Pancreas (tissue), 10 donors: ENCODE data around the gene INSL3. TPM values are rescaled to one million over a fixed set of nuclear protein-coding genes. Genes with fewer than 3 reads are reported as not detected.

Experiments
- ATAC-seq, 4 donors: fragments of 200-7000 bp; cut with Tn5 transposase; one replicate each; pipeline versions ENCODE4 v1.8.0 to v1.9.1; 2020; ENCODE audit warnings: mild to moderate bottlenecking in 4 of 4, moderate library complexity in 4 of 4
- DNase-seq, 6 donors: peaks; one replicate each; pipeline ENCODE4 v3.0.0-alpha.2; 2020
- FAIRE-seq: peaks from 2 replicates; lab custom pipeline; 2012; peaks lifted over from hg19 to GRCh38; lab: Jason Lieb, UNC
- H3K27ac ChIP-seq, 4 donors: fragments of 200-600 bp; sonication (generic); 1 replicate in 3 of 4; 2 replicates in 1 of 4; pipeline versions ENCODE4 v1.5.0 to v1.8.0; 2020
- H3K27me3 ChIP-seq, 4 donors: fragments of 200-600 bp; one replicate each; pipeline ENCODE4 v1.8.0; 2021
- H3K36me3 ChIP-seq, 3 donors: fragments of 200-600 bp; sonication (generic) in 1 of 3; one replicate each; pipeline versions ENCODE4 v1.5.0 to v1.8.0; 2020 to 2021
- H3K4me1 ChIP-seq, 3 donors: fragments of 200-600 bp; one replicate each; pipeline ENCODE4 v1.8.0; 2021
- H3K4me3 ChIP-seq, 4 donors: fragments of 200-600 bp; sonication (generic) in 2 of 4; one replicate each; pipeline versions ENCODE4 v1.5.0 to v1.8.0; 2020 to 2021
- H3K9me3 ChIP-seq, 4 donors: fragments of 200-600 bp; one replicate each; pipeline ENCODE4 v1.8.0; 2021
- WGBS, 2 donors: extraction: QIAGEN DNeasy Blood & Tissue Kit; methylation state at CpG; one replicate each; pipeline ENCODE4 v1.1.7; 2013; 5-methylcytosine and 5-hydroxymethylcytosine counted together
- intact Hi-C, 3 donors: fragments of 100-400 bp; cut with DNase I; formaldehyde crosslinking; loops; one replicate each; pipeline versions ENCODE4 v1.11.1 to v1.14.2; 2022
- polyA plus RNA-seq, 2 donors: library from polyadenylated mRNA; stranded (reverse); fragments of 200-250 nt; gene quantifications; one replicate each; pipeline ENCODE4 v1.2.3, GENCODE V29; 2013
- total RNA-seq, 6 donors: library from RNA; stranded (reverse); fragmentation: NEBNext Ultra II Directional in 4 of 6; extraction: Animal tissue kit (Norgen Biotek cat#: 25700) in 4 of 6; gene quantifications; one replicate each; pipeline versions ENCODE4 v1.2.1 to v1.2.4, GENCODE V29; 2021 to 2023
- TF ChIP-seq, protein P1 (sequence below), 4 donors: fragments of 200-600 bp; sonication (generic) in 3 of 4; IDR thresholded peaks; one replicate each; pipeline versions ENCODE4 v1.5.0 to v1.8.0; 2021; ENCODE audit warnings: antibody characterized with exemption in 4 of 4
- donor health status: healthy with polysubstance abuse.
- donor health status: DM: no; HTN: no; CAD: no; lungs with moderate emphysema.
- donor health status: DM: no; HTN: no; CAD: no.
- donor health status: control.
- donor health status: control.
- donor health status: Bipolar disorder and iron deficiency.
- donor health status: DM: yes; HTN: yes; CAD: no.
- donor health status: DM: no; HTN: no; CAD: no.
- donor health status: DM: no; HTN: no; CAD: no.
- donor health status: DM: yes; HTN: yes; CAD: no.

The INSL3 gene, protein sequence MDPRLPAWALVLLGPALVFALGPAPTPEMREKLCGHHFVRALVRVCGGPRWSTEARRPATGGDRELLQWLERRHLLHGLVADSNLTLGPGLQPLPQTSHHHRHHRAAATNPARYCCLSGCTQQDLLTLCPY
- total RNA-seq (not detected), polyA plus RNA-seq (not detected)

DNA sequence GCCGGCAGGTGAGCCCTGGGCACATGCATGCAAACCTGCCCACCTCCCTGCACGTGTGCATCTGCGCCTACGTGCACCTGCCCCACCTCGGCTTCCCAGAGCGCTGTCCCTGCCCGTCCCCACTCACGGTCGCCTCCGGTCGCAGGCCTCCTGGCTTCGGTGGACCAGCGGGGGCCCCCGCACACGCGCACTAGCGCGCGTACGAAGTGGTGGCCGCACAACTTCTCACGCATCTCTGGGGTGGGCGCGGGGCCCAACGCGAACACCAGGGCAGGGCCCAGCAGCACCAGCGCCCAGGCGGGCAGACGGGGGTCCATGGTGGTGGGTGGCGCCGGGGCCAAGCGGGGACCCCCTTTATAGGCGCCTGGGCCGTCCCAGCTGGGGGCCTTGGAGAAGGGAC is at the start of gene INSL3:
TSS of gene INSL3 (minus strand) at position 330 of the 400 bp plus-strand sequence. CDS start at position 317, 13 bp downstream.
- Histone ChIP-seq H3K27me3 (no peaks in the 10 kb centered on the region), H3K27ac (no peak within 1 kb of the TSS), H3K9me3 (no peaks in the 10 kb centered on the region), H3K4me1 (no peaks in the 10 kb centered on the region), H3K36me3 (no peaks in the 10 kb centered on the region), H3K4me3 (no peak within 1 kb of the TSS)
- 53 to 58% methylated on average over 34 of the region's 34 CpGs for WGBS, 2 donors
- DNase-seq (no peak), ATAC-seq (no peak), FAIRE-seq (no peak)
- TF ChIP-seq, protein P1, sequence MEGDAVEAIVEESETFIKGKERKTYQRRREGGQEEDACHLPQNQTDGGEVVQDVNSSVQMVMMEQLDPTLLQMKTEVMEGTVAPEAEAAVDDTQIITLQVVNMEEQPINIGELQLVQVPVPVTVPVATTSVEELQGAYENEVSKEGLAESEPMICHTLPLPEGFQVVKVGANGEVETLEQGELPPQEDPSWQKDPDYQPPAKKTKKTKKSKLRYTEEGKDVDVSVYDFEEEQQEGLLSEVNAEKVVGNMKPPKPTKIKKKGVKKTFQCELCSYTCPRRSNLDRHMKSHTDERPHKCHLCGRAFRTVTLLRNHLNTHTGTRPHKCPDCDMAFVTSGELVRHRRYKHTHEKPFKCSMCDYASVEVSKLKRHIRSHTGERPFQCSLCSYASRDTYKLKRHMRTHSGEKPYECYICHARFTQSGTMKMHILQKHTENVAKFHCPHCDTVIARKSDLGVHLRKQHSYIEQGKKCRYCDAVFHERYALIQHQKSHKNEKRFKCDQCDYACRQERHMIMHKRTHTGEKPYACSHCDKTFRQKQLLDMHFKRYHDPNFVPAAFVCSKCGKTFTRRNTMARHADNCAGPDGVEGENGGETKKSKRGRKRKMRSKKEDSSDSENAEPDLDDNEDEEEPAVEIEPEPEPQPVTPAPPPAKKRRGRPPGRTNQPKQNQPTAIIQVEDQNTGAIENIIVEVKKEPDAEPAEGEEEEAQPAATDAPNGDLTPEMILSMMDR (IDR thresholded peaks at IDR 0.05) = no peak
- intact Hi-C loops = no loop called here

DNA sequence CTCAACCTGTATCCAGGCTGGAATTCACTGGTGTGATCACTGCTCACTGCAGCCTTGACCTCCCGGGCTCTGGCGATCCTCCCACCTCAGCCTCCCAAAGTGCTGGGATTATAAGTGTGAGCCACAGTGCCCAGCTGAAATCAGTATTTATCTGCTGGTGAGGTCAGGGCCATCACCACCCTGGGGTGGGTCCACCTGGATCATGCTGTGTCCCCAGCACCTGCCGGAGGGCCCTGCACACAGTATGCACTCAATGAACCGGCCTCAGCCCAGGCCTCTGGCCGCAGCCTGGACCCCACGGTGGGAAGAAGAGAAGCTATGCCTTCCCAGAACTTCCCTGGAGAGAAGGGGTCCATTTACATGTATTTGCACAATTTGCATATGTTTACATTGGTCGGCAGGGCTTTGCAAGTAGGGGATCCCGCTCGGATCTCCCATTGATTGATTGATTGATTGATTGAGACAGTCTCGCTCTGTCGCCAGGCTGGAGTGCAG is 47.8 kb upstream of the INSL3 start:
- H3K36me3 ChIP-seq = peaks cover 0 to under 1% (median 0%) of the 10 kb centered on the region in 3 donors
- no peak overlapping the region for H3K27ac ChIP-seq
- ATAC-seq (no peak), FAIRE-seq (no peak), DNase-seq (no peak)
- TF ChIP-seq, protein P1 (IDR thresholded peaks at IDR 0.05) = no peak
- H3K4me1 ChIP-seq = peaks cover 0 to 5% (median 0%) of the 10 kb centered on the region in 3 donors
- H3K27me3 ChIP-seq = peaks cover 0 to 27% (median 4%) of the 10 kb centered on the region in 4 donors
- H3K4me3 ChIP-seq = no peak overlapping the region
- intact Hi-C loops = loop anchor here in 2 of 3 donors (5.0 to 10.0 kb wide), 2 partner anchors 58 to 126 kb away; no protein-coding TSS in a partner anchor
- 33 to 37% methylated on average over 11 of the region's 11 CpGs for WGBS, 2 donors
- H3K9me3 ChIP-seq = no peaks in the 10 kb centered on the region

DNA sequence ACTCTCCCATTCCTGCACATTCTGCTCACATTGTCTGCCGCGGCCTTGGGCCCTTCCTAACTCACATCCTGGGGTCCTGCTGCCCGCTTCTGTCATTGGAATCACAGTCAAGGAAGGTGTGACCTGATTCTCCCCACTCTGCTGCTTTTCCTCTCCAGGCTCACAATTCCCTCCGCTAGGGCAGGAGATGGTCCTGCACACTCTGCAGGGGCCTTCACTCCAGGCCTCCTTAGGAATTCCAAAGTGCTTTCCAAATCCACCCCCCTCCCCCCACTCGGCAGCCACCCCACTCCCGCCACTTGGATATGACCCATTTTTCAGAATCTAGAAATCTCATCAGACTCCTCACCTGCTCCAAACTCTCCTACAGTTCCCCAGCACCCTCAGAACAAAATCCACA is 47.4 kb upstream of the INSL3 start:
- ATAC-seq = no peak
- WGBS, 2 donors = 35 to 42% methylated on average over 6 of the region's 6 CpGs
- H3K4me1 ChIP-seq = peaks cover 0 to 2% (median 0%) of the 10 kb centered on the region in 3 donors
- H3K36me3 ChIP-seq = peaks cover 0 to 6% (median 2%) of the 10 kb centered on the region in 3 donors
- no peak for DNase-seq
- H3K9me3 ChIP-seq = no peaks in the 10 kb centered on the region
- intact Hi-C loops = loop anchor here in 2 of 3 donors (5.0 to 10.0 kb wide), 2 partner anchors 59 to 126 kb away; no protein-coding TSS in a partner anchor
- H3K27ac ChIP-seq = no peak overlapping the region
- FAIRE-seq = no peak
- H3K4me3 ChIP-seq = no peak overlapping the region
- TF ChIP-seq, protein P1 (IDR thresholded peaks at IDR 0.05) = no peak
- H3K27me3 ChIP-seq = peaks cover 0 to 24% (median 3%) of the 10 kb centered on the region in 4 donors

DNA sequence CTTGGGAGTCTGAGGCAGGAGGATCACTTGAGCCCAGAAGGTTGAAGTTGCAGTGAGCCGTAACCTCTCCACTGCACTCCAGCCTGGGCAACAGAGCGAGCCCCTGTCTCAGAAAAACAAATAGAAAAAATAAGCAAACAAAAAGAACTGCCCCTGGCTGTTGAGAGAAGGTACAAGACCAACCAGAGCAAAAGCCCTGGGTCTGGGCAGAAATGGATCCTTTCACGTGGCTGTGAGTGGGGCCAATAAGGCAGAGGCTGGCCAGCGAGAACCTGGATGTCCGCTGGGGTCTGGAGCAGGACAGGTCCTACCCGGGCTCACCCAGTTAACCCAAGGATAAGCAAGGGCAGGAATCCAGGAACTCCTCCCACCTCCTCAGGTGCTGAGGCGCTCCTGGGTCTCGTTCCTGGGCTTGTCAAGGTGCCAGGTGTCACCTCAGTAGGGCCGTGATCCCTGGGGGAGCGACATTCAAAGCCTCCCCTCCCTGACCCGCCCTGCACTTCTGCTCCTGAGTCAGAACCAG is 45.7 kb upstream of the INSL3 start:
- H3K4me3 ChIP-seq = no peak overlapping the region
- H3K27ac ChIP-seq = no peak overlapping the region
- no peak for DNase-seq
- peaks cover 4 to 22% (median 18%) of the 10 kb centered on the region in 3 donors for H3K36me3 ChIP-seq
- no peak for ATAC-seq
- intact Hi-C loops = loop anchor here in 2 of 3 donors (5.0 to 10.0 kb wide), 2 partner anchors 60 to 128 kb away; no protein-coding TSS in a partner anchor
- no peaks in the 10 kb centered on the region for H3K4me1 ChIP-seq
- no peaks in the 10 kb centered on the region for H3K9me3 ChIP-seq
- no peak for FAIRE-seq
- TF ChIP-seq, protein P1 (IDR thresholded peaks at IDR 0.05) = no peak
- 37 to 40% methylated on average over 11 of the region's 11 CpGs for WGBS, 2 donors
- peaks cover 0 to 12% (median 0%) of the 10 kb centered on the region in 4 donors for H3K27me3 ChIP-seq
